Upper lobe of right lung (tissue), 1 donor: ENCODE data around the gene WWP2. TPM values are rescaled to one million over a fixed set of nuclear protein-coding genes. Genes with fewer than 3 reads are reported as not detected.

ENCODE experiments used
- ATAC-seq: fragments of 200-7000 bp; cut with Tn5 transposase; one replicate; pipeline ENCODE4 v1.9.1; 2020; ENCODE audit warnings: mild to moderate bottlenecking, moderate library complexity
- DNase-seq: peaks from one replicate; pipeline ENCODE4 v3.0.0-alpha.2; 2020
- H3K27ac ChIP-seq: fragments of 200-600 bp; one replicate; pipeline ENCODE4 v1.8.0; 2022
- H3K27me3 ChIP-seq: fragments of 200-600 bp; one replicate; pipeline ENCODE4 v1.8.0; 2022; ENCODE audit warnings: mild to moderate bottlenecking
- H3K36me3 ChIP-seq: fragments of 200-600 bp; one replicate; pipeline ENCODE4 v1.8.0; 2022
- H3K4me1 ChIP-seq: fragments of 200-600 bp; one replicate; pipeline ENCODE4 v1.8.0; 2022
- H3K4me3 ChIP-seq: fragments of 200-600 bp; one replicate; pipeline ENCODE4 v1.8.0; 2022; ENCODE audit warnings: mild to moderate bottlenecking
- H3K9me3 ChIP-seq: fragments of 200-600 bp; one replicate; pipeline ENCODE4 v1.8.0; 2022
- intact Hi-C: fragments of 100-400 bp; cut with DNase I; formaldehyde crosslinking; loops from one replicate; pipeline ENCODE4 v1.11.0; 2022
- total RNA-seq: library from RNA; stranded (reverse); fragmentation: NEBNext Ultra II Directional; extraction: Animal tissue kit (Norgen Biotek cat#: 25700); gene quantifications from one replicate; pipeline ENCODE4 v1.2.1, GENCODE V29; 2021
- TF ChIP-seq, protein P1 (sequence below): fragments of 200-600 bp; IDR thresholded peaks from one replicate; pipeline ENCODE4 v1.8.0; 2022; ENCODE audit warnings: antibody characterized with exemption
- donor health status: DM: no; HTN: yes; CAD: no; lungs with severe emphysema.

The WWP2 gene
- total RNA-seq, 1 donor from 2014 or later = 71.9 TPM

DNA sequence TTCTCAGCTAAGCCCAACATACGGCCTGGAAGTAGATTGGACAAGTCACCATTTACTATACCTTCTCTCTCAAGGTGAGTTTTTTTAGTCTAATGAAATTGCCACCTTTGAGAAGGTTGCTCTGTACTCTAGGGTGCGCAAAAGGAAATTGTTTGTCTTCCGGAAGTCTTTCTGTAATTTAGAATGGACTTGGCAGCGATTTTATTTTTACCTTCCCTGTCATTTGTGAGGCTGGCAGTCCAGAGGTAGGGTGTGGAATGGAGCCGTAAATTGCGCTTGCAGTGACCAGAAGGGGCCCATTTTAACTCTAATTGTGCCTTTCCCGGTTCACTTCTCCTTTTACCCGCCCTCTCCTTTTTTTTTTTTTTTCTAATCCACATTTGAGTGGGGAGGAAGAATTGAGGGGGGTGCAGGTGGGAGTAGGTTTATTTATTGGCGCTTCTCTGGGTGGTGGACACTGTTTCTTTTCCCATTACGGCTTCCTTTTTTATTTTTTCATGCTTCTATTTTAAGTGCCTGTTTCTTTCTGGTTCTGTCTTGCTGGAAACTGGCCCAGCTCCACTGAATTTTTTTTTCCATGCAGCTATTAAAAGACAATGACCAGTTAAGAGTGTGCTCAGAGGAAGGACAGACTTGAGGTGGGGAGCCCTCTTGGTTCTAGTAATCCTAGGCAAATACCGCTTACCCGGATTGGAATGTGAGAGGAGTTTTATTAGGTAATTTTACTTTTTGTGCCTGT lies 99.3 kb downstream of the WWP2 start:
- DNase-seq = no peak
- intact Hi-C loops = no loop called here
- H3K4me1 ChIP-seq = peaks cover 19% of the 10 kb centered on the region
- TF ChIP-seq, protein P1, sequence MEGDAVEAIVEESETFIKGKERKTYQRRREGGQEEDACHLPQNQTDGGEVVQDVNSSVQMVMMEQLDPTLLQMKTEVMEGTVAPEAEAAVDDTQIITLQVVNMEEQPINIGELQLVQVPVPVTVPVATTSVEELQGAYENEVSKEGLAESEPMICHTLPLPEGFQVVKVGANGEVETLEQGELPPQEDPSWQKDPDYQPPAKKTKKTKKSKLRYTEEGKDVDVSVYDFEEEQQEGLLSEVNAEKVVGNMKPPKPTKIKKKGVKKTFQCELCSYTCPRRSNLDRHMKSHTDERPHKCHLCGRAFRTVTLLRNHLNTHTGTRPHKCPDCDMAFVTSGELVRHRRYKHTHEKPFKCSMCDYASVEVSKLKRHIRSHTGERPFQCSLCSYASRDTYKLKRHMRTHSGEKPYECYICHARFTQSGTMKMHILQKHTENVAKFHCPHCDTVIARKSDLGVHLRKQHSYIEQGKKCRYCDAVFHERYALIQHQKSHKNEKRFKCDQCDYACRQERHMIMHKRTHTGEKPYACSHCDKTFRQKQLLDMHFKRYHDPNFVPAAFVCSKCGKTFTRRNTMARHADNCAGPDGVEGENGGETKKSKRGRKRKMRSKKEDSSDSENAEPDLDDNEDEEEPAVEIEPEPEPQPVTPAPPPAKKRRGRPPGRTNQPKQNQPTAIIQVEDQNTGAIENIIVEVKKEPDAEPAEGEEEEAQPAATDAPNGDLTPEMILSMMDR = no peak
- H3K27me3 ChIP-seq = no peaks in the 10 kb centered on the region
- peak; percentile 62 for ATAC-seq
- no peaks in the 10 kb centered on the region for H3K9me3 ChIP-seq
- H3K27ac ChIP-seq = peak overlapping the region; percentile 66
- no peak overlapping the region for H3K4me3 ChIP-seq
- no peaks in the 10 kb centered on the region for H3K36me3 ChIP-seq

DNA sequence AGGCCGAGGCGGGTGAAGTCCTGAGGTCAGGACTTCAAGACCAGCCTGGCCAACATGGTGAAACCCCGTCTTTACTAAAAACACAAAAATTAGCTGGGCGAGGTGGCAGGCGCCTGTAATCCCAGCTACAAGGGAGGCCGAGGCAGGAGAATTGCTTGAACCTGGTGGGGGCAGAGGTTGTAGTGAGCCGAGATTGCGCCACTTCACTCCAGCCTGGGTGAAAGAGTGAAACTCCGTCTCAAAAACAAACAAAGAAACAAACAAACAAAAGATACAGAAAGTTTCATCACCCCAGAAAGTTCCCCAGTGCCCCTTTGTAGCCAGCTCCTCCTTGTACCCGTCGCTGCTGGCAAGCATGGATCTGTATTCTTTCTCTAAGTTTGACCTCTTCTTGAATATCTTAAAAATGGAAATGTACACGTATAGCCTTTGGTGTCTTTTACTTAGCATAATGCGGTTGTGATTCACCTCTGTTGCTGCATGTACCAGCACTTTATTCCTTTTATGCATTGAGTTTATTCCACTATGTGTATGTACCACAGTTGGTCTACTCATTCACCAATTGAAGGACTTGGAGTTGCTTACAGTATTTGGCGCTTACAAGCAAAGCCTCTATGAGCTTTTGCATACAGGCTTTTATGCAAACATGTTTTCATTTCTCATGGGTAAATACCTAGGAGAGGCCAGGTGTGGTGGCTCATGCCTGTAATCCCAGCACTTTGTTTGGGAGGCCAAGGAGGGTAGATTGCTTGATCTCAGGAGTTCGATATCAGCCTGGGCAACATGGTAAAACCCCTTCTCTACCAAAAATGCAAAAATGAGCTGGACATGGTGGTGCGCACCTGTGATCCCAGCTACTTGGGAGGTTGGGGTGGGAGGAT lies 101.5 kb downstream of the WWP2 start:
- TF ChIP-seq, protein P1 = no peak
- no peak for DNase-seq
- H3K9me3 ChIP-seq = no peaks in the 10 kb centered on the region
- H3K4me3 ChIP-seq = no peak overlapping the region
- H3K27me3 ChIP-seq = no peaks in the 10 kb centered on the region
- intact Hi-C loops = no loop called here
- no peak overlapping the region for H3K27ac ChIP-seq
- peaks cover 19% of the 10 kb centered on the region for H3K4me1 ChIP-seq
- ATAC-seq = no peak
- no peaks in the 10 kb centered on the region for H3K36me3 ChIP-seq

DNA sequence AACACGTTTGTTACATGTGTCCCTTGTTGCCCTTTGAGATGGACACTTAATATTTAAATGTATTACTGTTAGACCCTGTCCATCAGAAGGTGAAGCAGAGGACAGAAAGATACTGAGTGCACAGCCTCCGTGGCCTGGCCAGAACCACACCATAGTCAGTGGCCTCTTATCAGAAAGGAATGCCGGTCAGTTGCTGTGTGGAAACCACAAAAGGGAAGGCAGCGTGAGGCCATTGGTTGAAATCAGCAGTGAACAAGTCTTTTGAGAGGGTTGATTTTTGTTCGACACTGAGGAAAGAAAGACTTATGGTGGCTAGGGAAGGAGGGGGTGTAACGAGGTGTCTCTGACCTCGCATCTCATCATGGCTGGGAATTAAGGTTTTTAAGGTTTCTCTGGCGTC lies 103.6 kb downstream of the WWP2 start:
- H3K27ac ChIP-seq = no peak overlapping the region
- no peak for DNase-seq
- intact Hi-C loops = no loop called here
- TF ChIP-seq, protein P1 = no peak
- no peaks in the 10 kb centered on the region for H3K27me3 ChIP-seq
- no peaks in the 10 kb centered on the region for H3K9me3 ChIP-seq
- peak; percentile 75 for ATAC-seq
- H3K4me1 ChIP-seq = peaks cover 19% of the 10 kb centered on the region
- peaks cover 8% of the 10 kb centered on the region for H3K36me3 ChIP-seq
- no peak overlapping the region for H3K4me3 ChIP-seq

DNA sequence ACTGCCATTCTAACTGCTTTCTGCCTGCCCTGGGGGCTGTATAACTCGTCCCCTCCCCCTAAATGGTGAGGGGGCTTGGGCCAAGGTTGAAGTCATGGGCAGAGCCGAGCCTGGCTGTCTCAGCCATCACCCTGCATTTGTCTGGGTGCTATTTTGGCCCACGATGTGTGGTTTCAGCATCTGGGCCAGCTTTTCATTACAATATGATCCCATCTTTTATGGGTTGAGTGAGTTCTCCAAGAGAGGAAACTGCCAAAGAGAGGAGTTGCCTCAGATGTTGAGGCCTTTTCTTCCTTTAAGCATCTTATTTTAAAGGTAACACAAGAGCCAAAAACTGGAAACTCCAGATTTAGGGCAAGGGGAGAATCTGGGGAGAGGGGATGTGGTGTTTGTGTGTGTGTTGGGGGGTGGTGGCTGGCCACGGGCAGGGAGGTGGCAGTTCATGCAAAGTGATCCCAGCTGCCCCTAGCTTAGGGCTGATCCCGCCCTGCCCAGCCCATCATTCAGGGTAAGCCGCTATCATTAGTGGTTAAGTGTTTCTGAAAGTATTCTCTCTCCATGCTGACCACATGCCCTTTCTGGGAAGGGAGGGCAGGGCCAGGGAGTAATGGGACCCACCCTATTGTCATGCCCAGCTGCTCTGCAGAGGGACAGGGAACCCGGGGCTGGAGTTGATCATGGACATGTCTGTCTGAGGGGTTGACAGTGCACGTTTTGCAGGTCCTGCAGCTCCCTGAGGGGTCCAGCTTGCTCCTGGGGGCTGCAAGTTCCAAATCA lies 105.8 kb downstream of the WWP2 start:
- no peaks in the 10 kb centered on the region for H3K27me3 ChIP-seq
- DNase-seq (no peak), ATAC-seq (no peak)
- H3K27ac ChIP-seq = no peak overlapping the region
- no peak overlapping the region for H3K4me3 ChIP-seq
- TF ChIP-seq, protein P1 = no peak
- H3K9me3 ChIP-seq = no peaks in the 10 kb centered on the region
- intact Hi-C loops = no loop called here
- H3K36me3 ChIP-seq = peaks cover 25% of the 10 kb centered on the region
- H3K4me1 ChIP-seq = no peaks in the 10 kb centered on the region

DNA sequence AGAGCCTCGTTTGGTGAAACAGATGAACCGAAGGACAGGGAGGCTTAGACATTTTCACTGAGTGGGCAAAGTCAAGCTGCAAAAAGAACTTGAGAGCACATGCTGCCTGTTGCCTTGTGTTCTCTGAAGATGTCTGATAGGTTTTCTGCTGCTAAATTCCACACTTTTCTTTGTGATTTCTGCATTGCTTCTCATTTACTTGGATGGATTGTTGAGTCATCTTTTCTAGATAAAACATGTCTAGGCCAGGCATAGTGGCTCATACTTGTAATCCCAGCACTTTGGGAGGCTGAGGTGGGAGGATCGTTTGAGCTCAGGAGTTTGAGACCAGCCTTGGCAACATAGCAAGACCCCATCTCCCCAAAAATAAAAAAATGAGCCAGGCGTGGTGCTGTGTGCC lies 108.6 kb downstream of the WWP2 start:
- intact Hi-C loops = no loop called here
- ATAC-seq = no peak

More for the DNA sequence above, 108.6 kb downstream of the WWP2 start:
- Histone ChIP-seq H3K36me3 (peaks cover 48% of the 10 kb centered on the region), H3K9me3 (no peaks in the 10 kb centered on the region), H3K27ac (no peak overlapping the region), H3K4me3 (no peak overlapping the region), H3K4me1 (no peaks in the 10 kb centered on the region), H3K27me3 (no peaks in the 10 kb centered on the region)
- no peak for DNase-seq
- TF ChIP-seq, protein P1 = no peak
